Spinal cord (tissue), 10 donors: ENCODE data around the gene SOWAHD. TPM values are rescaled to one million over a fixed set of nuclear protein-coding genes. Genes with fewer than 3 reads are reported as not detected.
"Not testable (repeated sequence)": the region's sequence is repeated elsewhere in the genome, so short reads cannot be mapped to it uniquely, and the experiment has no call there.

Source experiments
- DNase-seq, 6 donors: peaks; one replicate each; pipeline versions ENCODE4 v3.0.0 to v3.0.0-alpha.2; 2013 to 2015; ENCODE audit warnings: low spot score in 6 of 6, low read depth in 4 of 6
- H3K27ac ChIP-seq: one replicate; pipeline ENCODE4 v1.5.1; 2013; ENCODE audit warnings: low read depth, low read length, control low read depth
- H3K27me3 ChIP-seq: one replicate; pipeline ENCODE4 v1.6.1; 2013; ENCODE audit warnings: low read length; ENCODE audit not compliant: control insufficient read depth, insufficient read depth
- H3K36me3 ChIP-seq: one replicate; pipeline ENCODE4 v1.6.1; 2013; ENCODE audit warnings: low read length; ENCODE audit not compliant: control insufficient read depth, insufficient read depth
- H3K4me1 ChIP-seq: one replicate; pipeline ENCODE4 v1.6.1; 2013; ENCODE audit warnings: low read length; ENCODE audit not compliant: control insufficient read depth, insufficient read depth
- H3K4me3 ChIP-seq: one replicate; pipeline ENCODE4 v1.5.1; 2013; ENCODE audit warnings: low read depth, low read length, control low read depth
- H3K9me3 ChIP-seq: one replicate; pipeline ENCODE4 v1.6.1; 2013; ENCODE audit warnings: low read length; ENCODE audit not compliant: control insufficient read depth, insufficient read depth
- WGBS: methylation state at CpG from one replicate; pipeline ENCODE4 v1.1.5; 2013; ENCODE audit warnings: missing lambda C conversion rate; ENCODE audit not compliant: insufficient coverage; 5-methylcytosine and 5-hydroxymethylcytosine counted together
- polyA plus RNA-seq, 2 donors: library from polyadenylated mRNA; unstranded; fragments of 120-200 nt; gene quantifications; one replicate each; pipeline ENCODE4 v1.2.1, GENCODE V29; 2013; ENCODE audit not compliant: insufficient read length in 2 of 2
- total RNA-seq, 2 donors: library from RNA; depleted of rRNA in 1 of 2; stranded (reverse); fragments of 120-200 nt in 1 of 2; fragments of >200 nt in 1 of 2; gene quantifications; one replicate each; pipeline versions ENCODE4 v1.2.3 to v1.2.4, GENCODE V29; 2013 to 2014
- donor health status: healthy.

Gene SOWAHD
- total and polyA plus RNA-seq, 4 donors: 0.50 to 1.7 (median 0.97) TPM

- Histone ChIP-seq H3K9me3 (no peaks in the 10 kb centered on the region), H3K27me3 (peaks cover 14% of the 10 kb centered on the region), H3K4me1 (peaks cover 15% of the 10 kb centered on the region), H3K4me3 (no peak overlapping the region), H3K36me3 (no peaks in the 10 kb centered on the region), H3K27ac (no peak overlapping the region)
- DNase-seq: no peak
- WGBS: 80% methylated on average over 6 of the region's 10 CpGs
These were observed 1.3 kb upstream of the SOWAHD start for GRCh38 chrX:119756926-119757635.

GRCh38 chrX:119757646-119757978 is 776 bp upstream of the SOWAHD start:
- Histone ChIP-seq H3K27ac (no peak overlapping the region), H3K9me3 (no peaks in the 10 kb centered on the region), H3K4me3 (no peak overlapping the region), H3K27me3 (peaks cover 14% of the 10 kb centered on the region), H3K36me3 (no peaks in the 10 kb centered on the region), H3K4me1 (peaks cover 15% of the 10 kb centered on the region)
- no peak for DNase-seq
- WGBS: 45% methylated on average over 11 of the region's 12 CpGs

GRCh38 chrX:119758731-119759247 is 401 bp downstream of the SOWAHD start:
- H3K4me1 ChIP-seq: peaks cover 20% of the 10 kb centered on the region
- peak in 2 of 6 donors; percentile 21 to 28 for DNase-seq
- no peaks in the 10 kb centered on the region for H3K9me3 ChIP-seq
- H3K27ac ChIP-seq: no peak overlapping the region
- WGBS: 20% methylated on average over 54 of the region's 54 CpGs
- no peaks in the 10 kb centered on the region for H3K36me3 ChIP-seq
- peaks cover 14% of the 10 kb centered on the region for H3K27me3 ChIP-seq
- H3K4me3 ChIP-seq: peak overlapping the region; percentile 18

- no peaks in the 10 kb centered on the region for H3K36me3 ChIP-seq
- H3K4me3 ChIP-seq: no peak overlapping the region
- no peaks in the 10 kb centered on the region for H3K9me3 ChIP-seq
- H3K27me3 ChIP-seq: peaks cover 14% of the 10 kb centered on the region
- 28% methylated on average over 44 of the region's 44 CpGs for WGBS
- H3K27ac ChIP-seq: no peak overlapping the region
- DNase-seq: no peak
- peaks cover 20% of the 10 kb centered on the region for H3K4me1 ChIP-seq
These were observed 919 bp downstream of the SOWAHD start for GRCh38 chrX:119759248-119759766.

- H3K4me3 ChIP-seq: no peak overlapping the region
- H3K27me3 ChIP-seq: peaks cover 14% of the 10 kb centered on the region
- H3K9me3 ChIP-seq: no peaks in the 10 kb centered on the region
- H3K36me3 ChIP-seq: no peaks in the 10 kb centered on the region
- no peak for DNase-seq
- 93% methylated on average over 3 of the region's 18 CpGs for WGBS
- H3K4me1 ChIP-seq: peaks cover 20% of the 10 kb centered on the region
- no peak overlapping the region for H3K27ac ChIP-seq
These were observed 1.9 kb downstream of the SOWAHD start for GRCh38 chrX:119760026-119760877.

- Histone ChIP-seq H3K27me3 (peaks cover 14% of the 10 kb centered on the region), H3K9me3 (no peaks in the 10 kb centered on the region), H3K4me3 (no peak overlapping the region), H3K4me1 (peaks cover 20% of the 10 kb centered on the region), H3K36me3 (no peaks in the 10 kb centered on the region), H3K27ac (no peak overlapping the region)
- DNase-seq: no peak
- no CpG with 5 or more reads among the region's 3 CpGs for WGBS
These were observed 4.3 kb downstream of the SOWAHD start for GRCh38 chrX:119762718-119763117.

- peaks cover 14% of the 10 kb centered on the region for H3K27me3 ChIP-seq
- peaks cover 16% of the 10 kb centered on the region for H3K4me1 ChIP-seq
- no peaks in the 10 kb centered on the region for H3K36me3 ChIP-seq
- H3K27ac ChIP-seq: no peak overlapping the region
- 63% methylated on average over 6 of the region's 7 CpGs for WGBS
- H3K9me3 ChIP-seq: no peaks in the 10 kb centered on the region
- H3K4me3 ChIP-seq: no peak overlapping the region
- DNase-seq: no peak
These were observed 4.8 kb downstream of the SOWAHD start for GRCh38 chrX:119763181-119763580.

- no peak overlapping the region for H3K27ac ChIP-seq
- WGBS: 100% methylated on average over 2 of the region's 6 CpGs
These were observed 5.5 kb downstream of the SOWAHD start for GRCh38 chrX:119763836-119764387.

GRCh38 chrX:119768436-119768835 is 10.0 kb downstream of the SOWAHD start:
- H3K27me3 ChIP-seq, H3K4me3 ChIP-seq, H3K36me3 ChIP-seq, H3K27ac ChIP-seq, DNase-seq, H3K9me3 ChIP-seq, H3K4me1 ChIP-seq: not testable (repeated sequence)
- 90% methylated on average over 9 of the region's 11 CpGs for WGBS

More at GRCh38 chrX:119763836-119764387, 5.5 kb downstream of the SOWAHD start:
- DNase-seq: no peak
- Histone ChIP-seq H3K4me1 (peaks cover 12% of the 10 kb centered on the region), H3K36me3 (no peaks in the 10 kb centered on the region), H3K4me3 (no peak overlapping the region), H3K27me3 (peaks cover 14% of the 10 kb centered on the region), H3K9me3 (no peaks in the 10 kb centered on the region)
